NCI-H446 (cell line): ENCODE data around the gene SLC39A7.

Experiments used
- DNase-seq, 2 experiments: peaks; one replicate each; lab custom pipeline; 2025; lab: John Stamatoyannopoulos, UW

The SLC39A7 gene

GRCh38 chr6:33190504-33191107, 10.1 kb upstream of the SLC39A7 start:
- DNase-seq: no peak

- no peak for DNase-seq
Observed at GRCh38 chr6:33191383-33192104, 9.1 kb upstream of the SLC39A7 start.

- DNase-seq: no peak
Observed at GRCh38 chr6:33192105-33192646, 8.5 kb upstream of the SLC39A7 start, which contains the start of gene COL11A2. COL11A2 (minus strand) TSS chr6:33192467; CDS start chr6:33192240, 227 bp downstream.

GRCh38 chr6:33192671-33193602, 7.7 kb upstream of the SLC39A7 start:
- DNase-seq: no peak

- DNase-seq: no peak
Observed at GRCh38 chr6:33193619-33194018, 7.0 kb upstream of the SLC39A7 start.

GRCh38 chr6:33194431-33194979, 6.2 kb upstream of the SLC39A7 start:
- no peak for DNase-seq

- no peak for DNase-seq
Observed at GRCh38 chr6:33195304-33196165, 5.1 kb upstream of the SLC39A7 start.

GRCh38 chr6:33197431-33198048, 3.1 kb upstream of the SLC39A7 start:
- DNase-seq: peak in 1 of 2 experiments; percentile 65

GRCh38 chr6:33198159-33198852, 2.4 kb upstream of the SLC39A7 start:
- no peak for DNase-seq

GRCh38 chr6:33198853-33199436, 1.7 kb upstream of the SLC39A7 start:
- DNase-seq: no peak

- peak in 1 of 2 experiments; percentile 68 for DNase-seq
Observed at GRCh38 chr6:33199687-33200218, 914 bp upstream of the SLC39A7 start.

GRCh38 chr6:33201147-33201545, 479 bp downstream of the SLC39A7 start:
- DNase-seq: no peak

GRCh38 chr6:33201935-33202334, 1.3 kb downstream of the SLC39A7 start:
- DNase-seq: no peak

- DNase-seq: no peak
Observed at GRCh38 chr6:33202799-33203198, 2.1 kb downstream of the SLC39A7 start.

GRCh38 chr6:33203443-33204164, 2.9 kb downstream of the SLC39A7 start:
- no peak for DNase-seq

- DNase-seq: no peak
Observed at GRCh38 chr6:33204165-33204414, 3.4 kb downstream of the SLC39A7 start.

- peak; percentile 48 to 75 for DNase-seq
Observed at GRCh38 chr6:33204415-33205190, 3.9 kb downstream of the SLC39A7 start, which contains the start of gene HSD17B8. HSD17B8 (plus strand) TSS chr6:33204655; CDS start chr6:33204669, 14 bp downstream.
